ENCODE data around the gene PON1. TPM values are rescaled to one million over a fixed set of nuclear protein-coding genes. Genes with fewer than 3 reads are reported as not detected.

Gene PON1
- total and polyA plus RNA-seq, 2 experiments from 2014 or later: 0.69 to 1.2 TPM

DNA sequence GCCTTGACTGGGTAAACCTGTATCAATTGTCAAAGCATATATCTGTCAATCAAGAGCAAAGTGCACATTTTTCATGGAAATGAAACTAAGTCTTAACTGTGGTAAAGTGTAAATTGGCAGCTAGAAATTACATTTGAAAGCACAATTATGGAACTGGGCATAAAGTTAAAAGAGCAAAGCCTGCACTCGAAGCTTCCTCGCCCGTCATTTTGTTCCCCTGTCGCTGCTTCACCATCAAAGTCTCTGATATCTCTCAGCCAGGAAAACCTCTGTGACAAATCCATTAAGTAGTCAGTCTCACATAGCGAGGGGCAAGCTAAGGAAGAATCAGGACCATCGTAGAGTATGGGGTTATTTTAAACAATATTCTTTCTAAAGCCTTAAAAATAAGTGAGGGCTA is 27.9 kb downstream of the PON1 start:
- H2AFZ ChIP-seq: no peak overlapping the region
- H3K27ac Mint-ChIP-seq: no peak overlapping the region
- ATAC-seq: no peak
- no peaks in the 10 kb centered on the region for H3K79me2 ChIP-seq (replicated peaks; ENCODE audit: insufficient read depth)
- no peaks in the 10 kb centered on the region for H3K36me3 ChIP-seq (ENCODE audit: insufficient read depth)
- no peak overlapping the region for H3K27ac ChIP-seq (ENCODE audit: low read depth)
- TF ChIP-seq, protein P1, sequence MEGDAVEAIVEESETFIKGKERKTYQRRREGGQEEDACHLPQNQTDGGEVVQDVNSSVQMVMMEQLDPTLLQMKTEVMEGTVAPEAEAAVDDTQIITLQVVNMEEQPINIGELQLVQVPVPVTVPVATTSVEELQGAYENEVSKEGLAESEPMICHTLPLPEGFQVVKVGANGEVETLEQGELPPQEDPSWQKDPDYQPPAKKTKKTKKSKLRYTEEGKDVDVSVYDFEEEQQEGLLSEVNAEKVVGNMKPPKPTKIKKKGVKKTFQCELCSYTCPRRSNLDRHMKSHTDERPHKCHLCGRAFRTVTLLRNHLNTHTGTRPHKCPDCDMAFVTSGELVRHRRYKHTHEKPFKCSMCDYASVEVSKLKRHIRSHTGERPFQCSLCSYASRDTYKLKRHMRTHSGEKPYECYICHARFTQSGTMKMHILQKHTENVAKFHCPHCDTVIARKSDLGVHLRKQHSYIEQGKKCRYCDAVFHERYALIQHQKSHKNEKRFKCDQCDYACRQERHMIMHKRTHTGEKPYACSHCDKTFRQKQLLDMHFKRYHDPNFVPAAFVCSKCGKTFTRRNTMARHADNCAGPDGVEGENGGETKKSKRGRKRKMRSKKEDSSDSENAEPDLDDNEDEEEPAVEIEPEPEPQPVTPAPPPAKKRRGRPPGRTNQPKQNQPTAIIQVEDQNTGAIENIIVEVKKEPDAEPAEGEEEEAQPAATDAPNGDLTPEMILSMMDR (conservative IDR thresholded peaks at IDR 0.05; ENCODE audit: low read depth in 2 of 2): no peak
- TF ChIP-seq EZH2phosphoT487 (IDR thresholded peaks at IDR 0.05; ENCODE audit: unreplicated experiment) (no peak), REST (IDR thresholded peaks at IDR 0.05; ENCODE audit: unreplicated experiment) (no peak), STAT1 (IDR thresholded peaks at IDR 0.05; ENCODE audit: unreplicated experiment) (no peak), CREB1 (CRISPR knock-in tag; IDR thresholded peaks at IDR 0.05; ENCODE audit: low read depth) (no peak)
- H3K4me1 ChIP-seq (ENCODE audit: insufficient read depth): peaks cover 5% of the 10 kb centered on the region; the same call in 1 of the 2 replicates
- H3K4me1 Mint-ChIP-seq: peaks cover 4% of the 10 kb centered on the region
- no peak overlapping the region for H3K4me3 Mint-ChIP-seq
- H3K4me3 ChIP-seq: no peak overlapping the region
- no peaks in the 10 kb centered on the region for H3K36me3 Mint-ChIP-seq (ENCODE audit: low read depth)
- DNase-seq (ENCODE audit: low spot score): no peak
- no peaks in the 10 kb centered on the region for H3K27me3 ChIP-seq (ENCODE audit: insufficient read depth)
- no peaks in the 10 kb centered on the region for H3K27me3 Mint-ChIP-seq (ENCODE audit: insufficient read depth, low read depth, poor library complexity)
- no peaks in the 10 kb centered on the region for H3K9me2 ChIP-seq (ENCODE audit: insufficient read depth)
- H3F3A ChIP-seq (replicated peaks; ENCODE audit: low read depth): no peaks in the 10 kb centered on the region
- no peaks in the 10 kb centered on the region for H4K20me1 ChIP-seq (replicated peaks; ENCODE audit: insufficient read depth)
- H3K9me3 Mint-ChIP-seq: no peaks in the 10 kb centered on the region
- H3K4me2 ChIP-seq: no peak overlapping the region

- Histone ChIP-seq H3K27ac (ENCODE audit: low read depth) (no peak overlapping the region), H3F3A (replicated peaks; ENCODE audit: low read depth) (no peaks in the 10 kb centered on the region), H3K4me1 (ENCODE audit: insufficient read depth) (peaks cover 5% of the 10 kb centered on the region; the same call in 1 of the 2 replicates), H3K79me2 (replicated peaks; ENCODE audit: insufficient read depth) (no peaks in the 10 kb centered on the region), H4K20me1 (replicated peaks; ENCODE audit: insufficient read depth) (no peaks in the 10 kb centered on the region), H3K4me3 (no peak overlapping the region), H3K27me3 (ENCODE audit: insufficient read depth) (no peaks in the 10 kb centered on the region), H3K36me3 (ENCODE audit: insufficient read depth) (no peaks in the 10 kb centered on the region; the same call in 1 of the 2 replicates), H3K4me2 (no peak overlapping the region), H2AFZ (no peak overlapping the region), H3K9me2 (ENCODE audit: insufficient read depth) (no peaks in the 10 kb centered on the region)
- DNase-seq (ENCODE audit: low spot score) (no peak), ATAC-seq (no peak)
- Mint-ChIP-seq H3K27me3 (ENCODE audit: insufficient read depth, low read depth, poor library complexity) (no peaks in the 10 kb centered on the region), H3K4me3 (no peak overlapping the region), H3K27ac (no peak overlapping the region), H3K9me3 (no peaks in the 10 kb centered on the region), H3K36me3 (ENCODE audit: low read depth) (no peaks in the 10 kb centered on the region), H3K4me1 (peaks cover 4% of the 10 kb centered on the region)
- TF ChIP-seq CREB1 (CRISPR knock-in tag; IDR thresholded peaks at IDR 0.05; ENCODE audit: low read depth) (no peak), ZNF462 (CRISPR knock-in tag; IDR thresholded peaks at IDR 0.05) (no peak), ZNF331 (CRISPR knock-in tag; IDR thresholded peaks at IDR 0.05; ENCODE audit: low read depth) (no peak), POLR2AphosphoS5 (IDR thresholded peaks at IDR 0.05; ENCODE audit: low read depth) (no peak), EZH2phosphoT487 (IDR thresholded peaks at IDR 0.05; ENCODE audit: unreplicated experiment) (no peak)
Measured at GRCh38 chr7:95295397-95295796, 28.9 kb downstream of the PON1 start.
